Activated CD4-positive, alpha-beta T cell treated with anti-CD3 and anti-CD28 coated beads for 36 hours (primary cell): ENCODE measurements around the gene ZNF628. TPM values are rescaled to one million over a fixed set of nuclear protein-coding genes. Genes with fewer than 3 reads are reported as not detected.

Experiments used
- ATAC-seq: fragments of 200-7000 bp; cut with Tn5 transposase; one replicate; pipeline ENCODE4 v1.10.0; 2021; ENCODE audit warnings: mild to moderate bottlenecking, moderate library complexity
- CTCF ChIA-PET: fragments of 350-600 bp; sonication (Branson Sonifier 250); formaldehyde crosslinking; loops from one replicate; lab custom pipeline; 2021; ENCODE audit warnings: antibody characterized with exemption; lab: Charles Lee
- POLR2A ChIA-PET: fragments of 350-600 bp; sonication (Branson Sonifier 250); formaldehyde crosslinking; loops from one replicate; lab custom pipeline; 2021; ENCODE audit warnings: antibody characterized with exemption, inconsistent platforms; lab: Charles Lee
- DNase-seq: peaks from one replicate; pipeline ENCODE4 v3.0.0-alpha.2; 2020
- H3K27ac Mint-ChIP-seq: one replicate; pipeline ENCODE4 v1.8.0; 2021; ENCODE audit warnings: mixed read lengths
- H3K27me3 Mint-ChIP-seq: one replicate; pipeline ENCODE4 v1.8.0; 2021; ENCODE audit warnings: mixed read lengths
- H3K36me3 Mint-ChIP-seq: one replicate; pipeline ENCODE4 v1.8.0; 2021; ENCODE audit warnings: low read depth, mixed read lengths
- H3K4me1 Mint-ChIP-seq: one replicate; pipeline ENCODE4 v1.8.0; 2021; ENCODE audit warnings: mixed read lengths
- H3K4me3 Mint-ChIP-seq: one replicate; pipeline ENCODE4 v1.8.0; 2021; ENCODE audit warnings: mild to moderate bottlenecking, moderate library complexity, mixed read lengths
- H3K9me3 Mint-ChIP-seq: one replicate; pipeline ENCODE4 v1.8.0; 2021; ENCODE audit warnings: low read depth, mixed read lengths
- intact Hi-C, 2 experiments: fragments of 100-400 bp; cut with DNase I in 1 of 2; cut with micrococcal nuclease in 1 of 2; formaldehyde crosslinking; loops; one replicate each; pipeline versions ENCODE4 v1.14.2 to v1.15.1; 2022 to 2024; cut with DNase I, micrococcal nuclease
- total RNA-seq, 2 experiments: library from RNA; stranded (reverse); gene quantifications; one replicate each; pipeline ENCODE4 v1.2.3, GENCODE V29; 2021

ZNF628 gene
- total RNA-seq, 2 experiments from 2014 or later, result 5.6 to 6.8 TPM

GRCh38 chr19:55503502-55504251, 27.3 kb downstream of the ZNF628 start:
- ATAC-seq (peak; percentile 97), DNase-seq (peak; percentile 96)
- Mint-ChIP-seq H3K4me1 (peaks cover 19% of the 10 kb centered on the region), H3K27me3 (no peaks in the 10 kb centered on the region), H3K9me3 (peaks cover 3% of the 10 kb centered on the region), H3K4me3 (peak overlapping the region; percentile 65), H3K27ac (peak overlapping the region; percentile 67), H3K36me3 (peaks cover 3% of the 10 kb centered on the region)
- CTCF ChIA-PET, result interaction anchor here (0.6 to 2.4 kb wide), 38 partner anchors 9 to 1030 kb away, joined by 3 to 30 read pairs (median 4); partner anchors contain the start of genes ISOC2, NAT14, PPP6R1 and UBE2S
- POLR2A ChIA-PET, result interaction anchor here (0.6 to 1.3 kb wide), 6 partner anchors 19 to 291 kb away, joined by 3 to 5 read pairs (median 3); partner anchors contain the start of genes FIZ1 and NAT14
- intact Hi-C loops, result loop anchor here (1.0 to 10.0 kb wide), 9 partner anchors 27 to 362 kb away; partner anchors contain the start of genes ZNF628 (in 2 of the 2), ISOC2 (in 1 of the 2), TNNT1 (in 1 of the 2) and ZNF784 (in 1 of the 2)

DNA sequence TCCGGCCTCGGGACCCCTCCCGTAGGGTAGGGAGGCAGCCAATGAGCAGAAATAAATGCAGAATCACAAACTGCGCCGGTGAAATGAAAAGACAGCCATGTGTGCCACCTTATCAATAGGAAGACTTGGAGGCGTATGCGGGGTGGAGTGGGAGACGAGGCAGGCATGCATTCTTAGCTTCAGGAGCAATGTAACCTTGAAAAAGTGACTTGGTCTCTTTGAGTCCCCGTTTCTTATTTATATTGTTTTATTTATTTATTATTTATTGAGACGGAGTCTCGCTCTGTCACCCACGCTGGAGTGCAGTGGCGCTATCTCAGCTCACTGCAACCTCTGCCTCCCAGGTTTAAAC, 27.8 kb downstream of the ZNF628 start:
- ChIA-PET CTCF (interaction anchor here (0.6 to 2.4 kb wide), 34 partner anchors 8 to 1030 kb away, joined by 3 to 30 read pairs (median 4); partner anchors contain the start of genes ISOC2, NAT14, PPP6R1 and UBE2S), POLR2A (interaction anchor here (0.6 to 1.3 kb wide), 7 partner anchors 19 to 291 kb away, joined by 3 to 5 read pairs (median 3); partner anchors contain the start of genes FIZ1 and NAT14)
- intact Hi-C loops, result loop anchor here (1.0 to 10.0 kb wide), 5 partner anchors 37 to 363 kb away; partner anchors contain the start of genes TNNT1 (in 1 of the 2) and ZNF784 (in 1 of the 2)
- H3K4me3 Mint-ChIP-seq, result peak overlapping the region; percentile 65
- H3K36me3 Mint-ChIP-seq, result peaks cover 3% of the 10 kb centered on the region
- peaks cover under 1% of the 10 kb centered on the region for H3K27me3 Mint-ChIP-seq
- H3K9me3 Mint-ChIP-seq, result peaks cover 3% of the 10 kb centered on the region
- H3K27ac Mint-ChIP-seq, result no peak overlapping the region
- peaks cover 19% of the 10 kb centered on the region for H3K4me1 Mint-ChIP-seq
- ATAC-seq (no peak), DNase-seq (no peak)

DNA sequence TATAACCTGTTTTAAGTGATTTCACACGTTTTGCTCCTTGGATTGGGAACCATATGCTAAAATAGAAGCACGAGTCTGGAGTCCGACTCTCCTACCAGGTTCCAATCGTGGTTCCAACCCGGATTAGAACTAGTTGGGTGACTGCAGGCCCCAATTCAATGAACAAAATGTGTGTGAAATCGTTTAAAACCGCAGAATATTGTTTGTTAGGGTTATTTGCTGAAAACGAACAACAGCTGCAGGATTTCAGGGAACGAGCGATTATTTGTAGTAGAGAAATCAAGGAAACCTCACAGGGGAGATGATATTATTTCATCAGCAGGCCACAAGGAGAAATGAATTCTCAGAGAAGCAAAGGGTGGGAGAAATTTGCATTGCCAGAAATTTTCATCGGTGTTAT, 28.6 kb downstream of the ZNF628 start:
- ChIA-PET POLR2A (interaction anchor here (0.7 kb wide), 1 partner anchor 245 kb away, joined by 3 read pairs; no protein-coding TSS in a partner anchor), CTCF (interaction anchor here (0.8 to 2.4 kb wide), 11 partner anchors 8 to 364 kb away, joined by 3 to 30 read pairs (median 8); partner anchors contain the start of gene ISOC2)
- Mint-ChIP-seq H3K4me3 (no peak overlapping the region), H3K4me1 (peaks cover 19% of the 10 kb centered on the region), H3K27me3 (peaks cover 2% of the 10 kb centered on the region), H3K27ac (no peak overlapping the region), H3K9me3 (peaks cover 3% of the 10 kb centered on the region), H3K36me3 (peaks cover 3% of the 10 kb centered on the region)
- ATAC-seq (no peak), DNase-seq (no peak)
- intact Hi-C loops, result loop anchor here (1.0 to 10.0 kb wide), 5 partner anchors 38 to 364 kb away; partner anchors contain the start of genes TNNT1 (in 1 of the 2) and ZNF784 (in 1 of the 2)

GRCh38 chr19:55508120-55508519, 31.7 kb downstream of the ZNF628 start:
- intact Hi-C loops, result loop anchor here in 1 of 2 experiments (10.0 kb wide), 1 partner anchor 363 kb away; the partner anchor contains the start of gene TNNT1
- H3K27me3 Mint-ChIP-seq, result peaks cover 8% of the 10 kb centered on the region
- ChIA-PET POLR2A (interaction anchor here (0.6 to 0.8 kb wide), 2 partner anchors 18 to 106 kb away, joined by 3 read pairs; no protein-coding TSS in a partner anchor), CTCF (interaction anchor here (1.0 to 2.2 kb wide), 3 partner anchors 32 to 124 kb away, joined by 3 to 10 read pairs (median 10); partner anchors contain the start of gene ZNF628)
- no peak overlapping the region for H3K27ac Mint-ChIP-seq
- DNase-seq (no peak), ATAC-seq (no peak)
- peaks cover 8% of the 10 kb centered on the region for H3K4me1 Mint-ChIP-seq
- peaks cover 2% of the 10 kb centered on the region for H3K9me3 Mint-ChIP-seq
- H3K4me3 Mint-ChIP-seq, result no peak overlapping the region
- peaks cover 3% of the 10 kb centered on the region for H3K36me3 Mint-ChIP-seq

DNA sequence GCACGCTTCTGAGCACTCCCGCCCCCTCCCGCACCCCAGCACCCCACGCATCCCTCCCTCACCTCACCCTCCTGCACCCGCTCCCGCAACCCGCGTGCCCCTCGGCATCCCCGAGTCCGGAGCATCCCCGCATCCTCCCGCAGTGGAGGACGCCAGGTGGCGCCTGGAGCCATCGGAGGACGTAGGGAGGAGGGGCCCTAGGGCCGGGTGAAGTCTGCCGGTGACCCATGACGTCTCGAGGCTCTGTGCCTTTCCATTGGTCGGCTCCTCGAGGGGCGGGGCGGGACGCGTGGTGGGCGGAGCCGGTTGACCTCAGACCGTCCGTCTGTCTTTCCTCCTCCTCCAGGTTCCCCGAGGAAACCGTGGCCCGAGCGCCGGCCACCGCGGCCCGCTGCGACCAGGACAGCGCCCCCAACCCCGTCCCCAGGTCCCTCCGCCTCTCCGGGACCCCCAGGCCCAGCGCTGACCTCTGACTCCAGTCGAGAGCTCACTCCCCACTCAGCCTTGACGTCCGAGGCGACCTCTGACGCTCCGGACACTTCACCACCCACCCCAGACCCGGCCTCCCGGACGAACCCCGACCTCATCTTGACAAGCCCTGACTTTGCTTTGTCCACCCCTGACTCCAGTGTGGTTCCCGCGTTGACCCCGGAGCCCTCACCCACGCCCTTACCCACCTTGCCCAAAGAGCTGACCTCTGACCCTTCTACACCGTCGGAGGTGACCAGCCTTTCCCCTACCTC, 40.6 kb downstream of the ZNF628 start:
- peak overlapping the region; percentile 54 for H3K4me3 Mint-ChIP-seq
- peak overlapping the region; percentile 9 for H3K27ac Mint-ChIP-seq
- POLR2A ChIA-PET, result no interaction called here
- H3K4me1 Mint-ChIP-seq, result peaks cover 3% of the 10 kb centered on the region
- no peaks in the 10 kb centered on the region for H3K9me3 Mint-ChIP-seq
- no peaks in the 10 kb centered on the region for H3K36me3 Mint-ChIP-seq
- peak; percentile 100 for ATAC-seq
- no peaks in the 10 kb centered on the region for H3K27me3 Mint-ChIP-seq
- CTCF ChIA-PET, result interaction anchor here (0.6 to 1.9 kb wide), 5 partner anchors 89 to 122 kb away, joined by 3 to 18 read pairs (median 4); partner anchors contain the start of gene ZNF865
- DNase-seq, result peak; percentile 96
- intact Hi-C loops, result loop anchor here (1.0 to 2.0 kb wide), 10 partner anchors 41 to 292 kb away; partner anchors contain the start of genes EPN1 (in 1 of the 2), FIZ1 (in 1 of the 2), ZNF579 (in 1 of the 2) and ZNF628 (in 1 of the 2)

DNA sequence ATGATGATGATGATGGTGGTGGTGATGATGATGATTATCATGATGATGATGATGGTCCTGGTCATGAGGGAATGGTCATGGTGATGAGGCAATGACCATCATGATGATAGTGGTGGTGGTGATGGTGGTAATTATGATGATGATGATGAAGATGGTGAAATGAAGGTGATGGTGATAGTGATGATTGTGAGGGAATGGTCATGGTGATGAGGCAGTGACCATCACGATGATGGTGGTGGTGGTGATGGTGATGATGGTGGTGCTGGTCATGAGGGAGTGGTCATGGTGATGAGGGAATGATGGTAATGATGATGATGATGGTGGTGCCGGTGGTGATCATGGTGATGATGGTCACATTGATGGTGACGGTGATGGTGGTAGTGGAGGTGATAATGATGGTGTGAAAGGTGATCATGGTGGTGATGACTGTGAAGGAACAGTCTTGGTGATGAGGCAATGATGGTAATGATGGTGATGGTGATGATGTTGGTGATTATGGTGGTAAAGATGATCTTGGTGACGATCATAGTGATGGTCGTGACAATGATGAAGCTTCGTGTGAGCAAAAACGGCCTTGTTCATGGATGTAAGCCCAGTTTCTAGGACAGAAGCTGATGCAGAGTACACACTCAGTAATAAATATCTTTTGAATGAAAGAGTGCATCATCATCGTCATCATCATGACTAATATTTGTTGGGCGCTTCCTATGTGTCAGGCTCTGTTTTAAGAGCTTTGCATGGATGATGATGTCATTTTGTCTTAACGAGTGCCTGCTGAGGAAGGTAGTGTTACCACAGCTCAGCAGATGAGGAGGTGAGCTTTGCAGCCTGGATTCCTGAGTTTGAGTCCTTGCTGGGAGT, 43.3 kb downstream of the ZNF628 start:
- Mint-ChIP-seq H3K36me3 (no peaks in the 10 kb centered on the region), H3K4me1 (peaks cover 3% of the 10 kb centered on the region), H3K9me3 (no peaks in the 10 kb centered on the region), H3K27me3 (no peaks in the 10 kb centered on the region), H3K27ac (no peak overlapping the region), H3K4me3 (no peak overlapping the region)
- no peak for ATAC-seq
- CTCF ChIA-PET, result interaction anchor here (0.6 to 1.0 kb wide), 4 partner anchors 108 to 169 kb away, joined by 3 to 6 read pairs (median 4); no protein-coding TSS in a partner anchor
- no peak for DNase-seq
- intact Hi-C loops, result no loop called here
- POLR2A ChIA-PET, result no interaction called here

- Mint-ChIP-seq H3K4me3 (no peak overlapping the region), H3K27me3 (no peaks in the 10 kb centered on the region), H3K36me3 (no peaks in the 10 kb centered on the region), H3K9me3 (no peaks in the 10 kb centered on the region), H3K4me1 (peaks cover 3% of the 10 kb centered on the region), H3K27ac (no peak overlapping the region)
- POLR2A ChIA-PET, result no interaction called here
- CTCF ChIA-PET, result interaction anchor here (0.6 kb wide), 1 partner anchor 170 kb away, joined by 3 read pairs; no protein-coding TSS in a partner anchor
- no peak for DNase-seq
- no peak for ATAC-seq
- intact Hi-C loops, result no loop called here
Measured at GRCh38 chr19:55520691-55521292, 44.4 kb downstream of the ZNF628 start.

- CTCF ChIA-PET, result interaction anchor here (1.5 kb wide), 1 partner anchor 107 kb away, joined by 4 read pairs; no protein-coding TSS in a partner anchor
- H3K4me1 Mint-ChIP-seq, result no peaks in the 10 kb centered on the region
- POLR2A ChIA-PET, result interaction anchor here (0.7 kb wide), 1 partner anchor 17 kb away, joined by 3 read pairs; no protein-coding TSS in a partner anchor
- no peaks in the 10 kb centered on the region for H3K36me3 Mint-ChIP-seq
- H3K27ac Mint-ChIP-seq, result no peak overlapping the region
- no peaks in the 10 kb centered on the region for H3K9me3 Mint-ChIP-seq
- DNase-seq (no peak), ATAC-seq (no peak)
- H3K27me3 Mint-ChIP-seq, result no peaks in the 10 kb centered on the region
- H3K4me3 Mint-ChIP-seq, result no peak overlapping the region
- intact Hi-C loops, result no loop called here
Measured at GRCh38 chr19:55525289-55526101, 49.1 kb downstream of the ZNF628 start.
